ENCODE data around the gene SYDE1.
"Not testable (repeated sequence)": the region's sequence is repeated elsewhere in the genome, so short reads cannot be mapped to it uniquely, and the experiment has no call there.

Gene SYDE1

GRCh38 chr19:15107061-15108010 is at the start of gene SYDE1:
Gene SYDE1, plus strand, starts transcription at chr19:15107401. Its CDS starts 33 bp downstream, at chr19:15107434.
- DNase-seq = peak; percentile 74

- DNase-seq = no peak
These were observed 45.2 kb upstream of the SYDE1 start for GRCh38 chr19:15062036-15062435.

GRCh38 chr19:15070386-15070785 is 36.8 kb upstream of the SYDE1 start:
- DNase-seq = not testable (repeated sequence)

GRCh38 chr19:15072930-15073647 is 34.1 kb upstream of the SYDE1 start:
- no peak for DNase-seq

GRCh38 chr19:15074371-15074770 is 32.8 kb upstream of the SYDE1 start:
- DNase-seq = no peak

GRCh38 chr19:15075806-15076205 is 31.4 kb upstream of the SYDE1 start:
- no peak for DNase-seq

- not testable (repeated sequence) for DNase-seq
These were observed 27.2 kb upstream of the SYDE1 start for GRCh38 chr19:15080002-15080401.

GRCh38 chr19:15081911-15082310 is 25.3 kb upstream of the SYDE1 start, which contains the start of gene OR1I1:
Gene OR1I1, plus strand, starts transcription at chr19:15082211. Its CDS starts 4,855 bp downstream, at chr19:15087066.
- no peak for DNase-seq

- no peak for DNase-seq
These were observed 20.0 kb upstream of the SYDE1 start for GRCh38 chr19:15087182-15087581.

- no peak for DNase-seq
These were observed 15.1 kb upstream of the SYDE1 start for GRCh38 chr19:15091918-15092753.

GRCh38 chr19:15093001-15093400 is 14.2 kb upstream of the SYDE1 start:
- DNase-seq = no peak

- no peak for DNase-seq
These were observed 11.0 kb upstream of the SYDE1 start for GRCh38 chr19:15096223-15096622.

GRCh38 chr19:15097980-15098379 is 9.2 kb upstream of the SYDE1 start:
- DNase-seq = not testable (repeated sequence)

- DNase-seq = no peak
These were observed 8.7 kb upstream of the SYDE1 start for GRCh38 chr19:15098460-15098859.

- no peak for DNase-seq
These were observed 8.1 kb upstream of the SYDE1 start for GRCh38 chr19:15099017-15099582.

- DNase-seq = no peak
These were observed 5.6 kb upstream of the SYDE1 start for GRCh38 chr19:15101479-15102082.

- no peak for DNase-seq
These were observed 3.2 kb upstream of the SYDE1 start for GRCh38 chr19:15104003-15104402.

- no peak for DNase-seq
These were observed 2.8 kb upstream of the SYDE1 start for GRCh38 chr19:15104411-15104810.

GRCh38 chr19:15105044-15105443 is 2.2 kb upstream of the SYDE1 start:
- no peak for DNase-seq

GRCh38 chr19:15108145-15108844 is 1.1 kb downstream of the SYDE1 start:
- no peak for DNase-seq

All from T1000 (cell line).